Esophagus (tissue), 2 donors: Measurements from ENCODE around the gene ASNSD1. TPM values are rescaled to one million over a fixed set of nuclear protein-coding genes. Genes with fewer than 3 reads are reported as not detected.
A peak's percentile ranks its signal among the peaks of the same experiment; 100 is the strongest.

Experiments
- H3K27ac ChIP-seq, 2 donors: one replicate each; pipeline ENCODE4 v1.5.1; 2013; ENCODE audit warnings: low read depth in 2 of 2, mild to moderate bottlenecking in 2 of 2, inconsistent platforms in 1 of 2, low read length in 1 of 2, moderate library complexity in 1 of 2
- H3K27me3 ChIP-seq, 2 donors: one replicate each; pipeline ENCODE4 v1.6.1; 2013; ENCODE audit warnings: low read length in 2 of 2, control low read depth in 1 of 2, mild to moderate bottlenecking in 1 of 2; ENCODE audit not compliant: insufficient read depth in 2 of 2, control insufficient read depth in 1 of 2
- H3K36me3 ChIP-seq, 2 donors: one replicate each; pipeline ENCODE4 v1.6.1; 2013; ENCODE audit warnings: low read length in 1 of 2; ENCODE audit not compliant: control insufficient read depth in 2 of 2, insufficient read depth in 2 of 2
- H3K4me1 ChIP-seq, 2 donors: one replicate each; pipeline ENCODE4 v1.6.1; 2013; ENCODE audit warnings: low read length in 1 of 2; ENCODE audit not compliant: control insufficient read depth in 2 of 2, insufficient read depth in 2 of 2
- H3K4me3 ChIP-seq, 2 donors: one replicate each; pipeline ENCODE4 v1.5.1; 2013; ENCODE audit warnings: low read length in 2 of 2, mild to moderate bottlenecking in 2 of 2, low read depth in 1 of 2, moderate library complexity in 1 of 2
- H3K9me3 ChIP-seq, 2 donors: one replicate each; pipeline ENCODE4 v1.6.1; 2013; ENCODE audit warnings: mild to moderate bottlenecking in 2 of 2, low read depth in 1 of 2, low read length in 1 of 2, moderate library complexity in 1 of 2; ENCODE audit not compliant: control insufficient read depth in 2 of 2, insufficient read depth in 1 of 2
- WGBS, 2 donors: extraction: QIAGEN DNeasy Blood & Tissue Kit; methylation state at CpG; one replicate each; pipeline ENCODE4 v1.1.7; 2013; 5-methylcytosine and 5-hydroxymethylcytosine counted together
- polyA plus RNA-seq, 2 donors: library from polyadenylated mRNA; stranded (reverse); fragments of 200-250 nt; gene quantifications; one replicate each; pipeline ENCODE4 v1.2.3, GENCODE V29; 2013
- donor health status: healthy with polysubstance abuse.
- donor health status: Bipolar disorder and iron deficiency.

Gene ASNSD1
- 10 to 100 TPM; 18.5 to 19.3 TPM for polyA plus RNA-seq

DNA sequence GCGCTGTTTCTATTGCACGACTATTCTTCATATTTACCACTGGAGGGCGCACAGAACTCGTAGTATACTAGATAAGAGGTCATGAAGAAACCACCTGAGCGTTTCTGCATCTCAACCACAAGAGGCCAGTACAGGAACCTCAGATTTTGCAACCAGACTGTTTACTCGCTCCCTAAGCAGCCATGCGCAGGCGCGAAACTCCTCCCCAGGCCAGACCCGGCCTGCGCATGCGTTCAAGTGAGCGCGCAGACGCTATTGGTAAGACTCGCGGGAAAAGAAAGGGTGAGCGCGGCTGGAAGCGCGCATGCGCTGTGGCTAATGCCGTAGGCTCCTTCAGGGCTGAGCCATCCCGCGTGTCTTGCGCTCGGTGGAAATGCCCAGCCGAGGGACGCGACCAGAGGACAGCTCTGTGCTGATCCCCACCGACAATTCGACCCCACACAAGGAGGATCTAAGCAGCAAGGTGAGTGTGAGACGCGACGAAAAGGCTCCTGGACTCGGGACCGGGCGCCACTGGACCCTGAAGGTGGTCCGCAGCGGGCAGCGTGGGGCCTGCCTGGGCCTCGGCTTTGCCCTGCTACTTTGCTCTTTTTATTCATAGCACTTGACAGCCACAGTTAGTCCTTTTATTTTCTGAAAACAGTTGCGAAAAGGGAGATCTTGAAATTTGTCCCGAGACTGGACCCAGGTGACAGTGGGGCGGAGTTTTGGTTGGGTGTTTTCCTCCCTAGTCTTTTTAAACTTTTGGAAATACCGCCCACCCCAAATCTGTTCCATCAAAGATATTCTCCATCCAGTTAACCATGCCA, at the start of gene ASNSD1:
Gene ASNSD1 (plus strand): TSS at position 312 of the 809 bp plus-strand sequence. CDS start 4,674 bp downstream, outside the sequence.
- H3K4me1 ChIP-seq: peaks cover 0 to 2% of the 10 kb centered on the region in 2 donors
- 1% methylated on average over 46 of the region's 46 CpGs for WGBS, 2 donors

DNA sequence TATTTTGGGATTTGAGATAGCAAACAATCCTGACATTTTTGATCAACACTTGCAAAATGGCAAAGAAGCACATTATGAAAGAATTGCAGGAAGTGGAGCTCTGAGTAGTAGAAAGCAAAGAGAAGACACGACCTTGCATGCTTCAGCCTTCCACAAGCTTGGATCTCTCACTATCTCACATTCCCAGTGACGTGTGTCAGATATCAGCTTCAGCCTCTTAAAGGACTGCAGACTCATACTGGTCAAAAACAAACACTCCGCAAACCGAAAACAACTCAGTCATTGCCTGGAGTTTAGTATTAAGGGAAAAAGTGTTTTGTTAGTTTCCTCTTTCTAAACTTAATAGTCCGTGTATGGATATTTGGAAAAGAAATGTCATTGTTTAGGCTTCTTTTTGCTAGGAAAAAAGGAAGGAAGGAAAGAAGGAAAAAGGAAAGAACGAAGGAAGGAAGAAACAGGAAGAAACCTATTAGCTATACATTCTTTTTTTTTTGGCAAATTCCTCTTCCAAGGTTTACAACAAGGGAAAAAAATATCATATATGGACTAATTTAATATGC, 48.1 kb upstream of the ASNSD1 start:
- no peaks in the 10 kb centered on the region for H3K9me3 ChIP-seq
- peak overlapping the region in 1 of 2 donors; percentile 8 for H3K4me3 ChIP-seq
- H3K27ac ChIP-seq: peak overlapping the region in 1 of 2 donors; percentile 31
- no peaks in the 10 kb centered on the region for H3K27me3 ChIP-seq
- H3K4me1 ChIP-seq: no peaks in the 10 kb centered on the region
- H3K36me3 ChIP-seq: no peaks in the 10 kb centered on the region
- 16 to 24% methylated on average over 6 of the region's 6 CpGs for WGBS, 2 donors

More for the DNA sequence above, at the start of gene ASNSD1:
- H3K9me3 ChIP-seq: no peaks in the 10 kb centered on the region
- H3K27me3 ChIP-seq: no peaks in the 10 kb centered on the region
- peak within 1 kb of the TSS; percentile 85 to 94 for H3K4me3 ChIP-seq
- no peaks in the 10 kb centered on the region for H3K36me3 ChIP-seq
- H3K27ac ChIP-seq: peak within 1 kb of the TSS; percentile 83 to 93

GRCh38 chr2:189613650-189614420, 47.4 kb upstream of the ASNSD1 start:
- Histone ChIP-seq H3K36me3 (no peaks in the 10 kb centered on the region), H3K27ac (peak overlapping the region in 1 of 2 donors; percentile 22), H3K9me3 (no peaks in the 10 kb centered on the region), H3K4me3 (no peak overlapping the region), H3K4me1 (no peaks in the 10 kb centered on the region), H3K27me3 (no peaks in the 10 kb centered on the region)
- 37 to 51% methylated on average over 2 of the region's 2 CpGs for WGBS, 2 donors

GRCh38 chr2:189614585-189614984, 46.7 kb upstream of the ASNSD1 start:
- no peaks in the 10 kb centered on the region for H3K27me3 ChIP-seq
- H3K36me3 ChIP-seq: no peaks in the 10 kb centered on the region
- H3K27ac ChIP-seq: peak overlapping the region in 1 of 2 donors; percentile 4
- 49 to 63% methylated on average over 4 of the region's 4 CpGs for WGBS, 2 donors
- H3K4me3 ChIP-seq: no peak overlapping the region
- no peaks in the 10 kb centered on the region for H3K4me1 ChIP-seq
- H3K9me3 ChIP-seq: no peaks in the 10 kb centered on the region

GRCh38 chr2:189618197-189618596, 43.1 kb upstream of the ASNSD1 start:
- no peaks in the 10 kb centered on the region for H3K36me3 ChIP-seq
- no peak overlapping the region for H3K27ac ChIP-seq
- H3K9me3 ChIP-seq: no peaks in the 10 kb centered on the region
- WGBS, 2 donors: 0% methylated on average over 1 of the region's 1 CpG
- H3K4me1 ChIP-seq: no peaks in the 10 kb centered on the region
- no peaks in the 10 kb centered on the region for H3K27me3 ChIP-seq
- no peak overlapping the region for H3K4me3 ChIP-seq

DNA sequence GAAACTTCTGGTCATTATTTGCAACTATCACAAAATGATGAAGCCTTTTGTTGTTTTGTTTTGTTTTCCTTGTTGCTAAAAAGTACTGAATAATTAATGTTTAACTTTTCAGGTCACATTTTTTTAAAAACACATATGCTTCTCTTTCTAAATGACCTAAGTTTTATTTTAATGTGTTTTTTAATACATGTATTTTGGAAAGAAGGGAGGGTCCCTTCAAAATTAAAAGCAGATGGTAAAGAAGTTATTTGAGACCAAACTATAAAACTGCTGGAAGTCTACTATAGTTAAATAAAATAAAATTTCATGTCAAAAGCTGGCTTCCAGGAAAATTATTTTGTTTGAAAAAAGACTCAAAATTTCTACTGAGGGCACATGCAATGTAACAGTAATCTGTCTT, 39.5 kb upstream of the ASNSD1 start:
- no peak overlapping the region for H3K27ac ChIP-seq
- no peaks in the 10 kb centered on the region for H3K9me3 ChIP-seq
- H3K4me3 ChIP-seq: no peak overlapping the region
- no peaks in the 10 kb centered on the region for H3K36me3 ChIP-seq
- no peaks in the 10 kb centered on the region for H3K27me3 ChIP-seq
- no peaks in the 10 kb centered on the region for H3K4me1 ChIP-seq

GRCh38 chr2:189623049-189623448, 38.2 kb upstream of the ASNSD1 start:
- Histone ChIP-seq H3K4me1 (no peaks in the 10 kb centered on the region), H3K4me3 (no peak overlapping the region), H3K27ac (no peak overlapping the region), H3K27me3 (no peaks in the 10 kb centered on the region), H3K36me3 (no peaks in the 10 kb centered on the region), H3K9me3 (no peaks in the 10 kb centered on the region)
- 87 to 97% methylated on average over 1 of the region's 1 CpG for WGBS, 2 donors

GRCh38 chr2:189624648-189625355, 36.5 kb upstream of the ASNSD1 start:
- Histone ChIP-seq H3K9me3 (no peaks in the 10 kb centered on the region), H3K27ac (no peak overlapping the region), H3K4me1 (no peaks in the 10 kb centered on the region), H3K36me3 (no peaks in the 10 kb centered on the region), H3K27me3 (no peaks in the 10 kb centered on the region), H3K4me3 (no peak overlapping the region)
- WGBS, 2 donors: 73 to 80% methylated on average over 3 of the region's 3 CpGs

- H3K27me3 ChIP-seq: no peaks in the 10 kb centered on the region
- H3K27ac ChIP-seq: no peak overlapping the region
- H3K4me3 ChIP-seq: no peak overlapping the region
- no peaks in the 10 kb centered on the region for H3K4me1 ChIP-seq
- H3K36me3 ChIP-seq: no peaks in the 10 kb centered on the region
- WGBS, 2 donors: 86 to 88% methylated on average over 2 of the region's 2 CpGs
- H3K9me3 ChIP-seq: no peaks in the 10 kb centered on the region
These were observed 35.6 kb upstream of the ASNSD1 start for GRCh38 chr2:189625636-189626035.
